Measurements from ENCODE around the gene EIF2B2. TPM values are rescaled to one million over a fixed set of nuclear protein-coding genes. Genes with fewer than 3 reads are reported as not detected.

The EIF2B2 gene
- total RNA-seq, 1 experiment from 2014 or later, result 48.3 TPM

GRCh38 chr14:75018694-75019093, 16.0 kb downstream of the EIF2B2 start:
- Mint-ChIP-seq H3K9me3 (no peaks in the 10 kb centered on the region), H3K4me1 (no peaks in the 10 kb centered on the region), H3K27ac (no peak overlapping the region), H3K4me3 (no peak overlapping the region), H3K27me3 (ENCODE audit: low read depth) (no peaks in the 10 kb centered on the region), H3K36me3 (ENCODE audit: insufficient read depth in 1 of 3, low read depth in 3 of 3) (peaks cover 9 to 57% (median 39%) of the 10 kb centered on the region in 3 experiments; a peak in 5 of 7 replicates)
- Histone ChIP-seq H3K23me2 (ENCODE audit: insufficient read length, low read depth, low read length, poor library complexity, severe bottlenecking) (no peaks in the 10 kb centered on the region), H3T11ph (ENCODE audit: low read length) (no peak overlapping the region), H3K56ac (ENCODE audit: insufficient read length, low read depth, low read length) (no peak overlapping the region), H4K8ac (replicated peaks; ENCODE audit: insufficient read length, low read depth, low read length) (no peak overlapping the region), H4K5ac (ENCODE audit: insufficient read length, low read depth, low read length) (no peak overlapping the region), H3K4ac (ENCODE audit: low read depth, low read length) (no peak overlapping the region), H2BK15ac (ENCODE audit: low read depth, low read length) (no peak overlapping the region), H2BK12ac (ENCODE audit: insufficient read length, low read depth, low read length) (no peak overlapping the region), H2AFZ (ENCODE audit: low read length) (no peak overlapping the region), H4K91ac (ENCODE audit: insufficient read length, low read depth, low read length) (no peak overlapping the region), H3K23ac (ENCODE audit: insufficient read length, low read depth, low read length) (no peak overlapping the region), H3K79me2 (ENCODE audit: insufficient read depth, low read length) (no peaks in the 10 kb centered on the region), H3K9ac (ENCODE audit: extremely low read depth, insufficient read length, low read length) (no peak overlapping the region), H3K4me2 (ENCODE audit: insufficient read depth, insufficient read length, low read length) (no peak overlapping the region), H2BK20ac (ENCODE audit: low read depth, low read length, poor library complexity, severe bottlenecking) (no peak overlapping the region), H3K79me1 (ENCODE audit: insufficient read depth, low read depth, low read length, poor library complexity, severe bottlenecking) (no peaks in the 10 kb centered on the region), H2BK120ac (ENCODE audit: low read depth, low read length, poor library complexity, severe bottlenecking) (no peak overlapping the region), H3K4me1 (ENCODE audit: insufficient read depth, low read length) (no peaks in the 10 kb centered on the region), H2BK5ac (ENCODE audit: insufficient read length, low read length) (no peak overlapping the region), H3K18ac (ENCODE audit: insufficient read length, low read depth, low read length) (no peak overlapping the region), H3K9me3 (ENCODE audit: control insufficient read depth, low read depth, low read length) (no peaks in the 10 kb centered on the region), H3K27me3 (ENCODE audit: insufficient read depth, low read length) (no peaks in the 10 kb centered on the region), H3K27ac (ENCODE audit: insufficient read length, low read depth, low read length) (no peak overlapping the region), H4K20me1 (ENCODE audit: control insufficient read depth, insufficient read depth, insufficient read length) (no peaks in the 10 kb centered on the region), H3K14ac (ENCODE audit: insufficient read depth, low read length) (no peak overlapping the region), H2AK5ac (ENCODE audit: insufficient read length, low read length) (no peak overlapping the region)
- no peak for DNase-seq
- no peak for TF ChIP-seq CTCF (conservative IDR thresholded peaks at IDR 0.05)
- no CpG with 5 or more reads among the region's 3 CpGs for WGBS (ENCODE audit: extremely low coverage, insufficient read length, low lambda C conversion rate)

Data from H9 (cell line).